Endothelial cell of umbilical vein (primary cell): ENCODE results near the gene SHOC2.

ENCODE experiments used
- CTCF ChIP-seq, 2 donors: IDR thresholded peaks; 1 replicate in 1 of 2; 2 replicates in 1 of 2; pipeline ENCODE4 v1.5.1; 2011; ENCODE audit warnings: low read length in 2 of 2, mild to moderate bottlenecking in 2 of 2, moderate library complexity in 2 of 2, control low read depth in 1 of 2, inconsistent platforms in 1 of 2, low read depth in 1 of 2; ENCODE audit not compliant: insufficient read depth in 1 of 2; ENCODE audit errors: extremely low read depth in 1 of 2
- GATA2 ChIP-seq: IDR thresholded peaks from 2 replicates; pipeline ENCODE4 v1.7.0; 2011; ENCODE audit warnings: low read depth, mild to moderate bottlenecking, moderate library complexity, mixed read lengths, low read length; ENCODE audit not compliant: insufficient read length, insufficient read depth
- MAX ChIP-seq: IDR thresholded peaks from 2 replicates; pipeline ENCODE4 v1.6.1; 2011; ENCODE audit not compliant: insufficient read depth, insufficient read length
- POLR2A ChIP-seq: IDR thresholded peaks from 2 replicates; pipeline ENCODE4 v1.6.1; 2012; ENCODE audit warnings: low read depth, mild to moderate bottlenecking, control low read depth, low read length

GRCh38 chr10:110936757-110937156 lies 17.4 kb downstream of the SHOC2 start:
- no peak for TF ChIP-seq CTCF (IDR thresholded peaks at IDR 0.05; ENCODE audit: extremely low read depth in 1 of 2, insufficient read depth in 1 of 2, low read depth in 1 of 2, low read length in 2 of 2)
- no peak for TF ChIP-seq GATA2
- TF ChIP-seq POLR2A: no peak
- TF ChIP-seq MAX: no peak
